A673 (cell line): ENCODE data around the gene EYS.

Experiments used
- CTCF ChIP-seq: fragments of 300-800, 200-600 bp; sonication (generic); conservative IDR thresholded peaks from 2 replicates; pipeline ENCODE4 v1.5.1; 2017; ENCODE audit warnings: low read depth, mild to moderate bottlenecking, antibody characterized with exemption, low read length, moderate library complexity, mixed read lengths
- EZH2 ChIP-seq: fragments of 200-600 bp; sonication (generic); IDR thresholded peaks from 2 replicates; pipeline ENCODE4 v1.6.1; 2017; ENCODE audit warnings: borderline replicate concordance, low read depth, mild to moderate bottlenecking, mixed read lengths, antibody characterized with exemption, low read length; ENCODE audit not compliant: poor library complexity, severe bottlenecking

GRCh38 chr6:64872633-64873032, 834.4 kb downstream of the EYS start:
- TF ChIP-seq CTCF (no peak), EZH2 (no peak)
